Measurements from ENCODE around the gene KDELR3.

The KDELR3 gene

GRCh38 chr22:38477585-38477984 lies 9.7 kb downstream of the KDELR3 start:
- Histone ChIP-seq H3K4me3 (ENCODE audit: low read depth, low read length) (no peak overlapping the region), H3K27me3 (ENCODE audit: insufficient read depth, low read depth, severe bottlenecking) (no peaks in the 10 kb centered on the region), H3K27ac (no peak overlapping the region), H3K9me3 (ENCODE audit: severe bottlenecking) (no peaks in the 10 kb centered on the region), H3K36me3 (peaks cover 34% of the 10 kb centered on the region)
- TF ChIP-seq CTCF (IDR thresholded peaks at IDR 0.05; ENCODE audit: low read depth, low read length), result no peak
- no peak for DNase-seq

GRCh38 chr22:38479096-38479837 lies 11.4 kb downstream of the KDELR3 start:
- H3K27ac ChIP-seq, result no peak overlapping the region
- H3K36me3 ChIP-seq, result peaks cover 51% of the 10 kb centered on the region

GRCh38 chr22:38481162-38481870 lies 13.4 kb downstream of the KDELR3 start:
- Histone ChIP-seq H3K36me3 (peaks cover 68% of the 10 kb centered on the region), H3K27me3 (ENCODE audit: insufficient read depth, low read depth, severe bottlenecking) (no peaks in the 10 kb centered on the region), H3K9me3 (ENCODE audit: severe bottlenecking) (no peaks in the 10 kb centered on the region), H3K27ac (no peak overlapping the region), H3K4me3 (ENCODE audit: low read depth, low read length) (no peak overlapping the region)
- DNase-seq, result no peak
- TF ChIP-seq CTCF (IDR thresholded peaks at IDR 0.05; ENCODE audit: low read depth, low read length), result no peak

More at GRCh38 chr22:38479096-38479837, 11.4 kb downstream of the KDELR3 start:
- H3K4me3 ChIP-seq (ENCODE audit: low read depth, low read length), result no peak overlapping the region
- no peak for TF ChIP-seq CTCF (IDR thresholded peaks at IDR 0.05; ENCODE audit: low read depth, low read length)
- no peaks in the 10 kb centered on the region for H3K27me3 ChIP-seq (ENCODE audit: insufficient read depth, low read depth, severe bottlenecking)
- no peaks in the 10 kb centered on the region for H3K9me3 ChIP-seq (ENCODE audit: severe bottlenecking)
- no peak for DNase-seq

GRCh38 chr22:38481871-38482332 lies 14.0 kb downstream of the KDELR3 start:
- peaks cover 74% of the 10 kb centered on the region for H3K36me3 ChIP-seq
- no peak overlapping the region for H3K27ac ChIP-seq

GRCh38 chr22:38482662-38483308 lies 14.9 kb downstream of the KDELR3 start:
- no peaks in the 10 kb centered on the region for H3K27me3 ChIP-seq (ENCODE audit: insufficient read depth, low read depth, severe bottlenecking)
- TF ChIP-seq CTCF (IDR thresholded peaks at IDR 0.05; ENCODE audit: low read depth, low read length), result no peak
- H3K9me3 ChIP-seq (ENCODE audit: severe bottlenecking), result no peaks in the 10 kb centered on the region
- no peak for DNase-seq
- H3K27ac ChIP-seq, result no peak overlapping the region
- H3K4me3 ChIP-seq (ENCODE audit: low read depth, low read length), result no peak overlapping the region
- peaks cover 82% of the 10 kb centered on the region for H3K36me3 ChIP-seq

More at GRCh38 chr22:38481871-38482332, 14.0 kb downstream of the KDELR3 start:
- Histone ChIP-seq H3K9me3 (ENCODE audit: severe bottlenecking) (no peaks in the 10 kb centered on the region), H3K4me3 (ENCODE audit: low read depth, low read length) (no peak overlapping the region), H3K27me3 (ENCODE audit: insufficient read depth, low read depth, severe bottlenecking) (no peaks in the 10 kb centered on the region)
- no peak for DNase-seq
- TF ChIP-seq CTCF (IDR thresholded peaks at IDR 0.05; ENCODE audit: low read depth, low read length), result no peak
